ENCODE results near the gene SLIT3.

DNA sequence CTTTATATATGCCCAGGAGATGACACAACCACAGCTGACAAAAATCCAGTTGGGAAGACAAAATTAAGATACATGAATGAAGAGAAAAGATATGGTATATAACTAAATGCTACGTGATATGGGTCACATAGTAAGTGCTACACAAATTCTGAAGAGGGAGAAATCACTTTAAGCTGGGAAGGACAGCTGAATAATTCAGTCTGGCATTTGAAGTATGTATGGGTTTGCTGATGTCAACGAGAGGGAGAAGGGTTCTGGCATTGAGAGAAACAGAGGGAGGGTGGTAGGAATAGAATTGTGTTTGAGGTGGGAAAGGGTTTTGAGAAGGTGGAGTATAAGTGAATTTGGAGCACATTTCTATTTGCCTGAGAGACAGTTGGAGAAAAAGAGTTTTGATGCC is 6.7 kb upstream of the SLIT3 start:
- TF ChIP-seq FOXA1 (IDR thresholded peaks at IDR 0.05) = no peak
- no peak for TF ChIP-seq SP1 (IDR thresholded peaks at IDR 0.05)
- no peak for TF ChIP-seq FOXM1 (IDR thresholded peaks at IDR 0.05; ENCODE audit: borderline replicate concordance)
- TF ChIP-seq BHLHE40 (IDR thresholded peaks at IDR 0.05; ENCODE audit: borderline replicate concordance) = no peak
- no peak for TF ChIP-seq ELF4 (IDR thresholded peaks at IDR 0.05)
- no peak for TF ChIP-seq ZNF384 (IDR thresholded peaks at IDR 0.05)
- no peak for TF ChIP-seq FOXK2 (IDR thresholded peaks at IDR 0.05)
- no peak for TF ChIP-seq TARDBP (IDR thresholded peaks at IDR 0.05)
- no peak for TF ChIP-seq SUZ12 (IDR thresholded peaks at IDR 0.05)
- TF ChIP-seq, protein P1, sequence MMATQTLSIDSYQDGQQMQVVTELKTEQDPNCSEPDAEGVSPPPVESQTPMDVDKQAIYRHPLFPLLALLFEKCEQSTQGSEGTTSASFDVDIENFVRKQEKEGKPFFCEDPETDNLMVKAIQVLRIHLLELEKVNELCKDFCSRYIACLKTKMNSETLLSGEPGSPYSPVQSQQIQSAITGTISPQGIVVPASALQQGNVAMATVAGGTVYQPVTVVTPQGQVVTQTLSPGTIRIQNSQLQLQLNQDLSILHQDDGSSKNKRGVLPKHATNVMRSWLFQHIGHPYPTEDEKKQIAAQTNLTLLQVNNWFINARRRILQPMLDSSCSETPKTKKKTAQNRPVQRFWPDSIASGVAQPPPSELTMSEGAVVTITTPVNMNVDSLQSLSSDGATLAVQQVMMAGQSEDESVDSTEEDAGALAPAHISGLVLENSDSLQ (IDR thresholded peaks at IDR 0.05) = no peak
- TF ChIP-seq HDGF (IDR thresholded peaks at IDR 0.05; ENCODE audit: borderline replicate concordance) = no peak
